ENCODE data around the gene FAM124A.

Gene FAM124A

GRCh38 chr13:51222037-51222685 is at the start of gene FAM124A:
Gene FAM124A (plus strand): TSS chr13:51222398. CDS start chr13:51222502, 104 bp downstream.
- peak; percentile 46 for DNase-seq

GRCh38 chr13:51175021-51175420 is 47.2 kb upstream of the FAM124A start:
- DNase-seq = no peak

- DNase-seq = no peak
These were observed 46.6 kb upstream of the FAM124A start for GRCh38 chr13:51175639-51176038.

- no peak for DNase-seq
These were observed 45.0 kb upstream of the FAM124A start for GRCh38 chr13:51177188-51177587.

GRCh38 chr13:51178456-51179074 is 43.6 kb upstream of the FAM124A start:
- DNase-seq = no peak

GRCh38 chr13:51179432-51179971 is 42.7 kb upstream of the FAM124A start:
- no peak for DNase-seq

- DNase-seq = no peak
These were observed 41.2 kb upstream of the FAM124A start for GRCh38 chr13:51180853-51181511.

- no peak for DNase-seq
These were observed 40.3 kb upstream of the FAM124A start for GRCh38 chr13:51181786-51182383.

GRCh38 chr13:51191743-51192142 is 30.5 kb upstream of the FAM124A start:
- no peak for DNase-seq

- DNase-seq = no peak
These were observed 29.9 kb upstream of the FAM124A start for GRCh38 chr13:51192348-51192747.

- no peak for DNase-seq
These were observed 28.8 kb upstream of the FAM124A start for GRCh38 chr13:51193387-51193786.

GRCh38 chr13:51194942-51195341 is 27.3 kb upstream of the FAM124A start:
- no peak for DNase-seq

- DNase-seq = no peak
These were observed 20.3 kb upstream of the FAM124A start for GRCh38 chr13:51201886-51202285.

- no peak for DNase-seq
These were observed 19.6 kb upstream of the FAM124A start for GRCh38 chr13:51202477-51203046.

GRCh38 chr13:51206584-51206983 is 15.6 kb upstream of the FAM124A start:
- DNase-seq = no peak

- no peak for DNase-seq
These were observed 14.3 kb upstream of the FAM124A start for GRCh38 chr13:51207881-51208280.

GRCh38 chr13:51208716-51209115 is 13.5 kb upstream of the FAM124A start:
- DNase-seq = no peak

- DNase-seq = no peak
These were observed 10.3 kb upstream of the FAM124A start for GRCh38 chr13:51211910-51212309.

- no peak for DNase-seq
These were observed 9.4 kb upstream of the FAM124A start for GRCh38 chr13:51212758-51213157.

- DNase-seq = no peak
These were observed 8.9 kb upstream of the FAM124A start for GRCh38 chr13:51213173-51213728.

- no peak for DNase-seq
These were observed 3.6 kb upstream of the FAM124A start for GRCh38 chr13:51218626-51219025.

GRCh38 chr13:51220706-51221105 is 1.5 kb upstream of the FAM124A start:
- DNase-seq = no peak

GRCh38 chr13:51221108-51221507 is 1.1 kb upstream of the FAM124A start:
- DNase-seq = no peak

Data from HCEC 1CT (cell line).